ENCODE results near the gene SH3RF2.
"Not testable (repeated sequence)": the region's sequence is repeated elsewhere in the genome, so short reads cannot be mapped to it uniquely, and the experiment has no call there.

The SH3RF2 gene

GRCh38 chr5:145981589-145982571 is 45.5 kb downstream of the SH3RF2 start:
- DNase-seq = no peak

- no peak for DNase-seq
These were observed 46.4 kb downstream of the SH3RF2 start for GRCh38 chr5:145982572-145983318.

- no peak for DNase-seq
These were observed 47.1 kb downstream of the SH3RF2 start for GRCh38 chr5:145983446-145983845.

- peak; percentile 6 for DNase-seq
These were observed 47.7 kb downstream of the SH3RF2 start for GRCh38 chr5:145984072-145984471.

- no peak for DNase-seq
These were observed 51.5 kb downstream of the SH3RF2 start for GRCh38 chr5:145987856-145988255.

GRCh38 chr5:145988993-145989392 is 52.6 kb downstream of the SH3RF2 start:
- DNase-seq = no peak

- no peak for DNase-seq
These were observed 53.0 kb downstream of the SH3RF2 start for GRCh38 chr5:145989428-145989827.

GRCh38 chr5:145990170-145990569 is 53.8 kb downstream of the SH3RF2 start:
- no peak for DNase-seq

GRCh38 chr5:145991044-145991575 is 54.7 kb downstream of the SH3RF2 start:
- DNase-seq = no peak

GRCh38 chr5:145993538-145993937 is 57.2 kb downstream of the SH3RF2 start:
- not testable (repeated sequence) for DNase-seq

- DNase-seq = no peak
These were observed 59.8 kb downstream of the SH3RF2 start for GRCh38 chr5:145996135-145996534.

- no peak for DNase-seq
These were observed 62.8 kb downstream of the SH3RF2 start for GRCh38 chr5:145999208-145999607.

- no peak for DNase-seq
These were observed 63.7 kb downstream of the SH3RF2 start for GRCh38 chr5:146000072-146000471.

- no peak for DNase-seq
These were observed 65.3 kb downstream of the SH3RF2 start for GRCh38 chr5:146001544-146002190.

- DNase-seq = no peak
These were observed 66.1 kb downstream of the SH3RF2 start for GRCh38 chr5:146002491-146002890.

- no peak for DNase-seq
These were observed 67.5 kb downstream of the SH3RF2 start for GRCh38 chr5:146003852-146004251.

- no peak for DNase-seq
These were observed 68.9 kb downstream of the SH3RF2 start for GRCh38 chr5:146005264-146005663.

- no peak for DNase-seq
These were observed 69.3 kb downstream of the SH3RF2 start for GRCh38 chr5:146005723-146006122.

GRCh38 chr5:146006470-146007190 is 70.3 kb downstream of the SH3RF2 start:
- no peak for DNase-seq

- no peak for DNase-seq
These were observed 70.9 kb downstream of the SH3RF2 start for GRCh38 chr5:146007270-146007669.

GRCh38 chr5:146007989-146008388 is 71.6 kb downstream of the SH3RF2 start:
- DNase-seq = no peak

GRCh38 chr5:146009020-146009419 is 72.6 kb downstream of the SH3RF2 start:
- DNase-seq = no peak

Measured in CD4-positive, alpha-beta T cell treated with Interleukin-17A for 1 hour (primary cell).